Stimulated activated CD8-positive, alpha-beta memory T cell treated with anti-CD3 and anti-CD28 coated beads, Interleukin-15, amount 100 ng/mL, for 48 hours (primary cell): ENCODE results near the gene SCGB3A1.

Experiments used
- DNase-seq, 2 donors: peaks; one replicate each; pipeline ENCODE4 v3.0.0-alpha.2; 2020; ENCODE audit warnings: low read depth in 2 of 2

The SCGB3A1 gene

GRCh38 chr5:180586870-180587269 is 4.4 kb downstream of the SCGB3A1 start:
- DNase-seq = no peak

- DNase-seq = no peak
Measured at GRCh38 chr5:180586204-180586603, 5.1 kb downstream of the SCGB3A1 start.

GRCh38 chr5:180583738-180584137 is 7.6 kb downstream of the SCGB3A1 start:
- no peak for DNase-seq

GRCh38 chr5:180580681-180581080 is 10.6 kb downstream of the SCGB3A1 start:
- DNase-seq = no peak

GRCh38 chr5:180575571-180575970 is 15.7 kb downstream of the SCGB3A1 start:
- no peak for DNase-seq

GRCh38 chr5:180568914-180569313 is 22.4 kb downstream of the SCGB3A1 start:
- no peak for DNase-seq

- peak in 1 of 2 donors; percentile 18 for DNase-seq
Measured at GRCh38 chr5:180563994-180564393, 27.3 kb downstream of the SCGB3A1 start.

GRCh38 chr5:180558232-180558631 is 33.1 kb downstream of the SCGB3A1 start:
- no peak for DNase-seq

- no peak for DNase-seq
Measured at GRCh38 chr5:180557217-180557809, 34.0 kb downstream of the SCGB3A1 start.

GRCh38 chr5:180555168-180555921 is 36.0 kb downstream of the SCGB3A1 start:
- no peak for DNase-seq

GRCh38 chr5:180553530-180553929 is 37.8 kb downstream of the SCGB3A1 start:
- DNase-seq = no peak

GRCh38 chr5:180548563-180548962 is 42.7 kb downstream of the SCGB3A1 start:
- no peak for DNase-seq

GRCh38 chr5:180545248-180545647 is 46.1 kb downstream of the SCGB3A1 start:
- no peak for DNase-seq

- DNase-seq = no peak
Measured at GRCh38 chr5:180541710-180542109, 49.6 kb downstream of the SCGB3A1 start.
